NCI-H774 (cell line): ENCODE measurements around the gene PRXL2B.
A peak's percentile ranks its signal among the peaks of the same experiment; 100 is the strongest.
"Not testable (repeated sequence)": the region's sequence is repeated elsewhere in the genome, so short reads cannot be mapped to it uniquely, and the experiment has no call there.

ENCODE experiments used
- DNase-seq: peaks from one replicate; lab custom pipeline; 2025; lab: John Stamatoyannopoulos, UW

PRXL2B gene

DNA sequence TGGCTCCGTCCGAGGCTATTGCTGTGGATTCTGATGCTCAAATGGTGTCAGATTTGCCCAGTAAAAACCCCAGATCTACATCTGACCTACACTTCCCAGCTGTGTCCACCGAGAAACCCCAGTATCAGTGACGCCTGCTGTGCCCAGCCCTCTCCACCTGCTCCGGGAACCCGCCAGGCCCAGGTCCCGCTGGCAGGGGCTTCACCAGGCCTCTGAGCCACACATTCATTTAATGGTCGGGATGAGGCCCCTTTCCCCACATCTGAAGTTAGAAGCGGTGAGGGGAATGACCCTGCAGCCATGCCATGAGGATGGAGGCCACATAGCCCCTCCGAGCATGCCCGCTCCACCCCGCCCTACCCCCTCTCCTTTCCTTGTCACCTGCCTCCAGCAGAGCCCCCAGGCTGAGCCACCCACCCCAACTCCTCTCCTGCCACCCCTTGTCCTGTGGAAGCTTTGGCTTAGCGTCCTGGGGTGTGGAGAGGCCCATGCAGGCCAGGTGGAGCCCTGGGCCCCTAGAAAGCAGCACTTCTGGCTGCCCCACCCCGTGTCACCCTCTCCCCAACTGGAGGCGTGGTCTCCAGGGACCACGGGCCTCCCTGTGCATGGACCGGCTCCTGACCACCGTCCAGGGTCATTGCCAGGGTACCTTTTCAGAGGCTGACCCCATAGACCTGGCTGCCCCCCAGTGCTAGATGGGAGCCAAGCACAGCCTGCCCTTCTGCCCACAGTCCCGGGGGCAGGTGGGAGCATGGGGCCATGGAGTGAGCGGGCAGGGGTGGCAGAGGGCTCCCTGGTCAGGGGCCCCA is 22.4 kb upstream of the PRXL2B start:
- DNase-seq, result no peak

DNA sequence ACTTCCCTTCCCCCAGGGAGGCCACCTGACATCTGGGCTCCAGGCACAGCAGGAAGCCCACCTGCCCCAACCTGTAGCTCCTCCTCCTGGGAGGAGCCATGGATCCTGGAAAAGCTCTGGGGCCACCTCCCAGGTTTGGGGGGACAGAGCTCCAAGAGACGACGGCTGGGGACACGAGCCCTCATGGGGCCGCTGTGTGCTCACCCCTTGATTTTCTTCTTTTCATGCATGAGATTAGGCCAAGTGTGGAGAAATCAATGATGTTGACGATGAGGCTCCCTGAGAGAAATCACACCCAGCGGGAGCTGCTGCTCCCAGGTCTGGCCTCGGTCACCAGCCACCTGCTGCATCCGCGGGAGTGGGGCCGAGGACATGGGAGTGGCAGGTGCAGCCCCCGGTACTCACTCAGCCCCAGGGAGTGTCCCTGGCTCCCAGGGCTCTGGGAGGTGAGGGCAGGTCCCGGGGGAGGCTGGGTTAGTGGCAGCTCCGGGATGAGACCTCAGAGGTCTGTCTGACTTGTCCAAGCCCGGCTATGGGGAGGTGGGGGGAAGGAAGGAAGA is 21.7 kb upstream of the PRXL2B start:
- no peak for DNase-seq

DNA sequence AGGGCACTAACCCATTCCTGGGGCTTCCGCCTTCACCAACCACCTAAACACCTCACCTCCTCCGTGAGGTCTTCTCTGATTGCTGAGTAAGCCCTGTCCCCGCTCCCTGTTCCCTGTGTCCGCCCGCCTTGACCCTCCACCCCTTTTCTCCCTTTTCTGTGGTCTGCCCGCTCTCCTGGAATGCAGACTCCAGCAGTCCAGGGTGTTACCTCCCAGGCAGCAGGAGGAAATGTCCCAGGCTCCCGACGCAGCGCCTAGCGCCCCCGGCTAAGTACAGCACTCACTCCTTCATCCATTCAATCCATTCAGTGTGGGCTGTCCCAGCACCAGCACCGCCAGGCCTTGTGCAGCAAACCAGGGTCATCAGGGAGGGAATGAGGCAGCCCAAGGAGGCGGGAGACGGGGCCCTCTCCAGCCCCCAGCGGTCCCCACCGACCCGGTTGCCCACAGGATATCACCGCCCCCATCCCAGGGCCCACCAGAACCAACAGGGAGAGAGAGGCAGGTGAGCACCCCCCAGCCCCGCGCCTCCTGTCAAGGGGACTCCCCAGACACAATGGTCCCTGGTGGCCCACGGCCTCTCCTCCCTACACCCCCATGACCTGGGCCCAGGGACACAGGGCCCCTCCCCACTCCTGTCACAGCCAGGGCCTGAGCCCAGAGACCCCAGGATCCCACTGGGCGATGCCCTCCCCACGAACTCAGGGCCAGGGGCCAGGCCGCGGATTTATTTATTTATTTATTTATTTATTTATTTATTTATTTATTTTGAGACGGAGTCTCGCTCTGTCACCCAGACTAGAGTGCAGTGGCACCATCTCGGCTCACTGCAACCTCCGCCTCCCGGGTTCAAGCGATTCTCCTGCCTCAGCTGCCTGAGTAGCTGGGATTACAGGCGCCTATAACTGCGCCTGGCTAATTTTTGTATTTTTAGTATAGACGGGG is 20.2 kb upstream of the PRXL2B start:
- DNase-seq, result no peak

DNA sequence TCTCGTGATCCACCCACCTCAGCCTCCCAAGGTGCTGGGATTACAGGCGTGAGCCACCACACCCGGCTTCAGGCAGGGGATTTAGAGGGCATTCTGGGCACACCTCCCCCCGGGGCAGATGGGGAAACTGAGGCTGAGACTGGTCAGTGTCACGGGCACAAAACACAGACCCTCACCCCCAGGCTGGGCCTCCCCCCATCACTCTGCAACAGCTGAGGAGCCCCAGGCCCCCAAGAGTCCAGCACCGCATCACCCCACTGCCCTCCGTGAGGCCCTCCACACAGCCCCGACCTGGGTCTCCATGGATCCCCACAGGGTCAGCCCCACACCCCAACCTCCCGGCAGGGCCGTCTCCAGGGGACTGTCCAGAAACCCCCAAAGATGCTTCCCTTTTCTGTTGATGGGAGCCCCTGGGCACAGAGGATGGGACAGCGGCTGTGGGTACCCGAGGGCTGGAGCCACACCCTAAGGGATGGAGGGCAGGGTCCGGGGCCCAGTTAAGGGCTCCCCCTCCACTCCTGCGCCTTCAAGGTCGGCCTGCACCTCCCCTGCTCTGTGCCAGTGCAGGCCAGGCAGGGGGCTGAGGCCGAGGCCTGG is 19.4 kb upstream of the PRXL2B start:
- no peak for DNase-seq

DNA sequence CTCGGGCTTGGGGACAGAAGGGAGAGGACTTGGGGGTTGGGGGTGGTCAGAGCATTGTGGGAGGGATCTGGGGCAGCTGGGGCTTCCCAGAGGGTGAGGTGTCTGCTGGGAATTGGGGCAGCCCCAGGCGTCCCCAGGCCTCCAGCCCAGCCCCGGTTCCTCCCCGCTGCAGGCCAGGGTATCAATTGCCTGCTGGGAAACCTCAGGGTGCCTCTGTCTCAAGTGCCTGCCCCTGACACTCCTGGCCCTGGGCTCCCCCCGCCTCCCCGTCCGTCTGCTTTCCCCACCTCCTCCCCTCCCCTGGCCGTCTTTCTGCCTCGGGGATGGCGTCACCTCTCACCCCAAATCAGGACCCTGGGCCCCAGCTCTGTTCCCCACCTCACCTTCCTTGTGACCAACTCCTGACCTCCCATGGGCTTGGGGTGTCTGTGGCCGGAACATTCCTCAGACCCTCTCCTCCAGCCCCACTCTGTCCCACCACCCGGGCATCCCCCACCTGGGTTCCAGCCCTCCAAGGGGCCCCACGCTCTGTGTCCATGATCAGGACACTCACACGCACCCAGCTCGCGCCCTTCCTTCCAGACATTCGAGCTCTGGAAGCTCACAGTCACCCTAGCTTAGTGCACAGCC is 18.3 kb upstream of the PRXL2B start:
- not testable (repeated sequence) for DNase-seq

DNA sequence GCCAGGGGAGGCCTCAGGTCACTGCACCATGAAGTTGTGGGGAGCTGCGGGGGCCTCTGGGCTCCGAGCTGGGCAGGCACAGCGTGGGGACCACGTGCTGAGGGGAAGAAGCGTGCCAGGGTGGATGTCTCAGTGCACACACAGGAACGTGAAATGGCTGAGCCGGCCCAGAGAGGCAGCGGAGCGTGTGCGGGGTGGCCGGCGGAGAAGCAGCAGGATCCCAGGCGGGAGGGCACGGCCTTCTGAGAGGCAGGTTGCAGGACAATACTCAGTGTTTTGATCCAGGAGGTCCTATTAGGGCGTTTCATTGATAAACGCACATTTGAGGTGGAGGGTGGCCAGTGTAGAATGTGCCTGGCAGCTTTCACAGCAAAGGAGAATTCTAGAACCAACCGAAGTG is 17.5 kb upstream of the PRXL2B start:
- DNase-seq, result no peak

DNA sequence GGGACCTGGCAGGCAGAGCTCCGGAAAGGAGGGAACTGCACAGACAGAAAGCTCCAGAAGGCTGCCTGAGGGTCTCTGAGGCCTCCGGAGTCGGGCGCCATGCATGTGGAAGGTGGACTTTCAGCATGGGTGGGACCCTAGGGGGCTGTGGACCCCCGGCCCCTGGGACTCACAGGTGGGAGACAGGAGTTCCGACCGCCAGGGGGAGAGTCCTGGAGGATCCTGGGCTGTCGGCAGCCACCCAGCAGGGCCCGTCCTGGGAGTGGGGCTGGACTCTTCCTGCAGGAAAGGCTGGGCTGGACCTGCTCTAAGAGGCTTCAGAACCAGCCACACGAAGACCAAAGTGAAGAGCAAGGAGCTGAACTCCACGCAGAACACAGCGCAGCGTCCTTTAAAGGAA is 16.9 kb upstream of the PRXL2B start:
- DNase-seq, result not testable (repeated sequence)

DNA sequence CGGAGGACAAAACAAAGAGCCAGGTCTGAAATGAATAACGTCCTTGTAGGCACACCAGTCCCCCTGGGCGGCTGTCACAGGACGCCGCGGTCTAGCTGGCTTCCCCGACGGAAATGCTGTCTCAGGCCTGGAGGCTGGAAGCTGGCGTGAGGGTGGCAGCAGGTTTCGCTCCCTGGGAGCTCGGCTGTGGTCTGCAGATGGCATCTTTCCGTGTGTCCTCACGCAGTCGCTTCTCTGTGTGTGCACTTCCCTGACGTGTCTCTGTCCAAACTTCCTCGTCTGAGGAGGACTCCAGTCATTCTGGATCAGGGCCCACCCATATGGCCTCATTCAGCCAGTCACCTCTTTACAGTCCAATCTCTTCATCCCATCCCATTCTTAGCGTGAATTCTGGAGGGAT is 16.2 kb upstream of the PRXL2B start:
- no peak for DNase-seq

DNA sequence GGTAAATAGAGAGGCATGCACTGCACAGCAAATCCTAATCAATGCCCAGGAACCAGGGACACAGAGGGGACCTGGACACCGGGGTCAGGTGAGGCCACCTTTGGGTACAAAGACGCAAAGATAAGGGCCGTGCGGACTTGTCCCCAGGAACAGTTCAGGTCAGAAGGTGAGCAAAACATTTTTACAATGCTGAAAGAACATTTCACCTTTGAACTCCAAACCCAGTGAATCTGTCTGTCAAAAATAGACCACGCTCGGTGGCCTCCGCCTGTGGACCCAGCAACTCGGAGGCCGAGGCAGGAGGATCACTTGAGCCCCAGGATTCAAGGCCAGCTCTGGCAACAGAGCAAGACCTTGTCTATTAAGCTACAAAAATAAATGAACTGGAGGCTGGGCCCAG is 15.2 kb upstream of the PRXL2B start:
- no peak for DNase-seq

DNA sequence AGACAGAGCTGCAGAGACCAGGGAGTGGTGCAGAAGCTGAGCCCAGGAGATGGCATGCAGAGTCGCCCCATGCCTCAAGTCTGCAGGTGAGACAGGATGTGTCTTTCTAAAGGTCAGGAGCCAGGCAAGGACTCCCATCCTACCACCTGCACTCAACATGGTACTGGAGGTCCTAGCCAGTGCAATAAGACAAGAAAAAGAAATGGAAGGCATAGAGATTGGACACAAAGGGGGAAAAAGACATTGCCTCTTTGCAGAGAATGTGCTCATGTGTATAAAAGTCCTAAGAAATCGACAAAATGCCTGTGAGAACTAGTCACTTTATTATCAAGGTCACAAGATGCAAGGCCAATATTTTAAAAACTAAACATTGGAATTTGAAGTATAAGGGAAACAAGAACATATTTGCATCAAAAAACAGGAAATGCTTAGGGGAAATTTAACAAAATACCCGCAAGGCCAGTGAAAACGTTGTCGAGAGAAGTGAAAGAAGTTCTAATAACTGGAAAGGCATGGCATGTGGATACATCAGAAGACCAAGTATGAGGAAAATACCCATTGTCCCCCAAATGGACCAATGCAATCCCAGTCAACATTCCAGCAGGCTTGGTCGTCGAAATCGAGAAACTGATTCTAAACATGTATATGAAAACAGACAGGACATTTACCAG is 13.2 kb upstream of the PRXL2B start:
- DNase-seq, result no peak

DNA sequence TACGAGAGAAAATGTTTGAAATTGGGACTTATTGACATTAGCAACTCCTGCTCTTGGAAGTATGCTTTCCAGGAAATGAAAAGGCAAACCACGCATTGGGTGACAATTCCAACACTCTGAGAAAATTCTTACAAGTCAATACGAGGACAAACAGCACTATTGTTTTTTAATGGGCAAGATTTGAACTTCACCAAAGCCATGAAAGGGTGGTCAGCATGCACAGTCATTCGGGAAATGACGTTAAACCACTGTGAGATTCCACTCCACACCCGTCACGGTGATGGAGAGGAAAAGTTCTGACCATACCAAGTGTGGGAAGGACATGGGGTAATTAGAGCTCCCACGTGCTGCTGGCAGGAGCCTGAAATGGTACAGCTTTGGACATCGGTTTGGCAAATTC is 12.2 kb upstream of the PRXL2B start:
- no peak for DNase-seq

DNA sequence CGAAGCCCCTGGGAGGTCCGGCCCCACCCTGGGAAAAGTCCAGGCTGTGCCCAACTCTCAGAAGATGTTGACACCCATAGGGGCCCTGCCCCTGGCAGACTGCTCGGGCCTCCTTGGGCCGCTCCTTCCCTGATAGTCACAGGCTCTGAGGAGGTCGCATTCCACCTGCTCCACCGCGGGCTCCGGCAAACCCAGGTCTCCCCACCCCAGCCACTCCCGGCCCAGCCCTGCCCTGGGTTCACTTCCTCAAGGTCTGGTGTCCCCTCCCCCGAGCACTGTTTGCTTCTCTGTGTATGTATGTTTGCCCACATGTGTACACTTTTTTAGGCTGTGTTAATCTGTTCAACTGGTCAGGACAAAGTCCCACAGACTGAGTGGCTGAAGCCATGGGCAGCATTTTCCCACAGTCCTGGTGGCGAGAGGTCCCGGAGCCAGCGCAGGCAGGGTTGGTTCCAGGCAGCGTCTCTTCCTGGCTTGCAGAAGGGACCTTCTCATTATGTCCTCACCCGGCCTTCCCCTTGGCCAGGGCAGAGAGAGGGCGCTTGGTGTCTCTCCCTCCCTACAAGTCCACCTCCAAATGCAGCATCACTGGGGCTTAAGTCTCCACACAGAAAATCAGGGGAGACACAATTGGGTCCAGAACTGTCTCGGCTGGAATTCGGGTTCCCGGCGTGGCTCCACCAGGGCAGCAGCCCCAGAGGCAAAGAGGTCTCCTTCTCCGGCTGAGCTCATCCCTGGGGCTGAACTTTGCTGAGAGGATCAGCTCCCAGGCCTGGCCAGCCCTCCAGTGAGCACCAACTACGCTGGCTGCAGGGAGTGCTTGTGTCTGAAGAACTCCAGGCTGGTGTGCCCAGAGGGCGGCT is 10.5 kb upstream of the PRXL2B start:
- DNase-seq, result no peak

DNA sequence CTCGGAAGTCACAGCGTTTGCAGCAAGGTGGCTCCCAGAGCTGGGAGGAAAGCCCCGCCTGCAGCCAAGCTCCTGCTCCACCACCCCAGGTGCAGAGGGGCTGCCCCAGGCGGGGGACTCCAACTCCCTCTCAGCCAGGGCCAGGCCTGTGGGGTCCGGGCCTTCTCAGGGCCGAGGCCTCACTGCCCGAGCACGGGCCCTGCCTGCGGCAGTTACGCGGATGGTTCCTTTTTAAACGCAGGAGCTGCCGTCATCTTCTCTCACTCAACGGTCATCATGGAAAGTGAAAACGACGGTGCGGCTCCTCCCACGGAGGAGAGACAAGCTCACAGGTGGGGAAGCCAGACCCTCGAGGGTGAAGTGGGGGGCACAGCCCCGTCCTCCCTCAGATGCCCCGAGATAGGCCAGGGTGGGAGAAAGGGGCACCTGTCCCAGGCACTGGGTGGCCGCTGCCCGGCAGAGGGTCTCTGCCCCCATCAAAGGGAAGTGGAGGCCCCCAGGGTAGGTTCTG is 9.0 kb upstream of the PRXL2B start:
- DNase-seq, result not testable (repeated sequence)

DNA sequence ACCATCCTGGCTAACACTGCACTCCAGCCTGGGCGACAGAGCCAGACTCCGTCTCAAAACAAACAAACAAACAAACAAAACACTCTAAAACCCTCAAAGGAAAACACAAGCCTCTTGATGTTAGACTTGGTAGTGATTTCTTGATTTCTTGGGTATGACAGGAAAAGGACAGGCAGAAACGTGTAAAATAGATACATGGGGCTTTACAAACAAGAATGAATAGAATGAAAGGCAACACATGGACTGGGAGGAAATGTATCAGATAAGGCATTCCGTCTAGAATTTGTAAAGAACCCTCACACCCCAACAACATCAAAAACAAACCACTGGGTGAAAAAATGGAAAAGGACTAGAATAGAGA is 7.8 kb upstream of the PRXL2B start:
- DNase-seq, result no peak

DNA sequence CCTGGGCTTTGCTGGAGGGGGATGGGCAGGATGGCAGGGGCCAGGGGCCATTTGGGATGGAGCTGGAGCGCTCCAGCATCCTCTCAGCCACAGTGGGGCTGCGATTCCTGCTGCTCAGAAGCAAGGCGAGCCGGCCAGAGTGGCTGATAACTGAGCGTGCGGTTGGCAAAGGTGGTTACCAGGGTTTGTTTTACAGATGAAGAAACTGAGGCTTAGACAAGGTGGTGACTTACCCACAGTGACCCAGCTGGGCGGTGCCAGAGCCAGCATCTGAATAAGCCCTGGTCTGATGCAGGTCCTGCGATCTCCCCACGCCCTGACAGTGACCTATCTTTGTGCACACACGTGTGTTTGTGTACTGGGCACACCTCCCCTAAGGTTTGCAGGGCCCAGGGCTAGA is 5.9 kb upstream of the PRXL2B start:
- DNase-seq, result no peak

DNA sequence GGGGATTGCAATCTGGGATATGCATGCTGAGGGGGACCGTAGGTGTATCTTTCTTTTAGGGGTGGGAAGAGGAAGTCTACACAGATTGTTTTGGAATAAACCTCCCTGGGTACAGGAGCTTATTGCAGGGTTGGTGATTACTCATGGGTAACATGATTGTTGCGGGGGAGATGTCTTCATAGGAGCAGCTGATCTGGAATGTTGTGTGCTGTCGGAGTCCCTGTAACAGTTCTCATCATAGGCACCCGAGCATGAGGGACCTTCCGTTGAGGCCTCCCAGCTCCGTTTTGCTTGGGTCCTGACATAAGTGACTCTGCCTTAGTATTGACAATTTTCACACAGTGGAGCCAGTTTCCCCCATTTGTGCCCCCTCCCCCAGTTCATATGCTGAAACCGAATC is 4.2 kb upstream of the PRXL2B start:
- DNase-seq, result no peak

DNA sequence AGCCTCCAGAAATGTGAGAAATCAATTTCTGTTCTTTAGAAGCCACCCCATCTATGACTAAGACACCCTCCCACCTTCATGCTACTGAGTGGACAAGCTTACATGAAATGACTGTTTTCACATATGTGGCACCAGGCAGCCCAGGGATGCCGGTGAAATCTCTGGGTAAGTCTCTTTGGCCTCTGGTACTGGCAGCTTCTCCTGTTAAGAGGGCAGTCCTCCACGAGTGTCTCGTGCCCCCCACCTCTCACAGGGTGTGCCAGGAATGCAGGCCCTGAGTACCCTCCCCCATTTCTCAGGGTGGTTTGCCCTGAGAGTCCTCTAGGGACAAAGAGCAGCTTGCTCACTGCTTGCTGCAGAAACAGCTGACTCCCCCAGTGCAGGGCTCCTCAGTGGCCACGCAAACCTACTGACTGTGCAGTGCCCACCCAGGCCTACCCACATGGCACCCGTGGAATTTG is 3.2 kb upstream of the PRXL2B start:
- DNase-seq, result no peak

DNA sequence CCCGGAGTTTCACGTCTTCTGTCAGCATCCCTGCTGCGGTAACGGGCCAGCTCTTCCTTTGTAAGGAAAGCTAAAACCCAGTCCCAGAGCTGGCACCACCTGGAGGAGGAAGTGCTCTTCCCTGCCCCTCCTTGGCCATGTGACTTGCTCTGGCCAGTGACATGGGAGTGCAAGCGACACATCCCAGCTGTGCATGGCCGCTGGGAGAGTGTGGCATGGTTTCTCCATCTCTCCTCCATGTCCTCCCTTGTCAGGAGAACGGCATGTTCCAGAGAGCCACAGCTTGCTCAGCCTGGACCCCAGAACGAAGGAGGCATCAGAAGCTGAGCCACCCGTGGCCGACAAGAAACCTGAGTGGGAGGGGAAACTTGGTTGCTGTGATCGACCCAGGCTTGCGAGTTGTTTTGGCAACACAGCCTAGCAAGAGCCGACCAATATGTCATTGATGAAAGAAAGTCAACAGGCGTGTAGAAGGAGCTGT is 2.7 kb upstream of the PRXL2B start:
- DNase-seq, result peak; percentile 40

DNA sequence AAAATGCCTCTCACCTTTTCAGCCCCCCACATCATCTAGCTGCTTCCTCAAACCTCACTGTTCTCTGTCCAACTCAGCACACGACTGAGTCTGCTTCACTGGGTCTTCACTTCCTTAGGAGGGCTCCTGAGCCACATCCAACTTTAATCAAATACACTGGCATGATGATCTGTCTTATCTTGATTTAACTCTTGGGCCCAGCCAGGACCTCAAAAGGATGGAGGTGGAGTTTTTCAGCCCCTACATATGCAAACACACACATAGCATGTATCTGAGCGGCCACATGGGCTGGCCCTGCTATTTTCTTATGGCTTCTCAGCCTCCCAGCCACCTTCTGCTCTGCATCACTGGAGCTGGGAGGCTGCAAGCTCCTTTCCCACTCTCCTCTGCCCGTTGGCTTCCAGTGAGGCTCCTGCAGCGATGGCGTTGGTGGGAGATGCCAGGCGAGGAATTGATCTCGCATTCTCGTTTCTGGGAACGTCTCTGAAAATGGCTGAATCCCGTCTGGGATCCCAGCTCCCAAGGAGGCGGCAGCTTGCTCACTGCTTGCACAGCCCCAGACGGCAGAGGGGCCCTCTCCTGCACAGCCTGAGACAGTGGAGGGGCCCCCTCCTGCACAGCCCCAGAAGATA is 1.8 kb upstream of the PRXL2B start:
- no peak for DNase-seq
